Measurements from ENCODE around the gene CABP7. TPM values are rescaled to one million over a fixed set of nuclear protein-coding genes. Genes with fewer than 3 reads are reported as not detected.

The CABP7 gene
- polyA plus RNA-seq, 2 donors: 0.04 TPM

DNA sequence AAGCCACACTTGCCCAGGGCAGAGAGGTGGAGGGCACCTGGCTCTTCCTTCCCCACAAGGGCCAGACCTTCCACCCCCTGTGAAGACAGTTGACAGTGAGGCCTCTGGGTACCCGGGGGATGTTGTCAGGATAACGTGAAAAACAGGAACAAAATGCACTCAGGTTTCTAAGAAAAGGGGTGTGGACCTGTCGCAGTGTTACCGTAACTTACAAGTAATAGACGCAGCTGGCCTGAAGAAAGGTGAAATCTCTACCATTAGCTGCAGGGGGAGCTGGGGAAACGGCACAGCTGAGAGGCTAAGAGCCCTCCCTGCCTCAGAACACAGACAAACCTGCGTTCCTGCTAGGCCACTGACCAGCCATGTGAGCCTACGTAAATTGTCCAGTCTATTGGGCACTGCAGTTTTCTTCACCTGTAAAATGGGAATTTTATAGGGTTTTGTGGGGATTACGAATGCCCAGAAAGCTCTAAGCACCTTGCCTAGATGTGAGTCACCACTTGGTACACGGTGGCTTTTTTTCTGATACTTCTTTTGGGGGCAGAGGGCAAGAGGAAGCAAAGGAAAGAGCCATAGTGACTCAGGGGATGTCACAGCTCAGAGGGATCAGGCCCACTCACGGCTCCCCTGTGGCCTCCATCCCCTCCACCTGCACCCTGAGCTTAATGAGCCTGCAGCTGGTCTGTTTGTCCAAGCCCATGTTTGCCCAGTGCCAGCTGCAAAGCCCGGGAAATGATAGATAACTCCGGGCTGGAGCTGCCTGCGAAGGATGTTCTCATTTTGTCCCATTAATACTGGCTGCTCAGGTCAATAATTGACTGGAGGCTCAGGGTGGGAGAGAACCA is 18.4 kb upstream of the CABP7 start:
- Histone ChIP-seq H3K27ac (ENCODE audit: low read depth in 2 of 2, low read length in 1 of 2) (no peak overlapping the region), H3K27me3 (ENCODE audit: control insufficient read depth in 1 of 2, insufficient read depth in 2 of 2, low read length in 2 of 2) (no peaks in the 10 kb centered on the region), H3K4me3 (ENCODE audit: low read depth in 1 of 2, low read length in 2 of 2) (no peak overlapping the region), H3K9me3 (ENCODE audit: control insufficient read depth in 2 of 2, insufficient read depth in 1 of 2, low read depth in 1 of 2, low read length in 1 of 2) (no peaks in the 10 kb centered on the region), H3K4me1 (ENCODE audit: control insufficient read depth in 2 of 2, insufficient read depth in 2 of 2, low read length in 1 of 2) (peaks cover 3 to 6% of the 10 kb centered on the region in 2 donors), H3K36me3 (ENCODE audit: control insufficient read depth in 2 of 2, insufficient read depth in 2 of 2, low read length in 1 of 2) (no peaks in the 10 kb centered on the region)
- 32 to 34% methylated on average over 14 of the region's 14 CpGs for WGBS, 2 donors

- Histone ChIP-seq H3K36me3 (ENCODE audit: control insufficient read depth in 2 of 2, insufficient read depth in 2 of 2, low read length in 1 of 2) (no peaks in the 10 kb centered on the region), H3K27me3 (ENCODE audit: control insufficient read depth in 1 of 2, insufficient read depth in 2 of 2, low read length in 2 of 2) (no peaks in the 10 kb centered on the region), H3K4me1 (ENCODE audit: control insufficient read depth in 2 of 2, insufficient read depth in 2 of 2, low read length in 1 of 2) (peaks cover 3 to 6% of the 10 kb centered on the region in 2 donors), H3K27ac (ENCODE audit: low read depth in 2 of 2, low read length in 1 of 2) (no peak overlapping the region), H3K9me3 (ENCODE audit: control insufficient read depth in 2 of 2, insufficient read depth in 1 of 2, low read depth in 1 of 2, low read length in 1 of 2) (no peaks in the 10 kb centered on the region), H3K4me3 (ENCODE audit: low read depth in 1 of 2, low read length in 2 of 2) (no peak overlapping the region)
- 42 to 44% methylated on average over 11 to 14 of the region's 14 CpGs for WGBS, 2 donors
Measured at GRCh38 chr22:29702000-29702930, 17.5 kb upstream of the CABP7 start.

- no peak overlapping the region for H3K4me3 ChIP-seq (ENCODE audit: low read depth in 1 of 2, low read length in 2 of 2)
- H3K27ac ChIP-seq (ENCODE audit: low read depth in 2 of 2, low read length in 1 of 2): no peak overlapping the region
- no peaks in the 10 kb centered on the region for H3K36me3 ChIP-seq (ENCODE audit: control insufficient read depth in 2 of 2, insufficient read depth in 2 of 2, low read length in 1 of 2)
- H3K4me1 ChIP-seq (ENCODE audit: control insufficient read depth in 2 of 2, insufficient read depth in 2 of 2, low read length in 1 of 2): peaks cover under 1 to 6% of the 10 kb centered on the region in 2 donors
- 40 to 52% methylated on average over 19 of the region's 19 CpGs for WGBS, 2 donors
- no peaks in the 10 kb centered on the region for H3K27me3 ChIP-seq (ENCODE audit: control insufficient read depth in 1 of 2, insufficient read depth in 2 of 2, low read length in 2 of 2)
- no peaks in the 10 kb centered on the region for H3K9me3 ChIP-seq (ENCODE audit: control insufficient read depth in 2 of 2, insufficient read depth in 1 of 2, low read depth in 1 of 2, low read length in 1 of 2)
Measured at GRCh38 chr22:29702931-29703501, 16.8 kb upstream of the CABP7 start.

- Histone ChIP-seq H3K27ac (ENCODE audit: low read depth in 2 of 2, low read length in 1 of 2) (no peak overlapping the region), H3K4me3 (ENCODE audit: low read depth in 1 of 2, low read length in 2 of 2) (no peak overlapping the region), H3K4me1 (ENCODE audit: control insufficient read depth in 2 of 2, insufficient read depth in 2 of 2, low read length in 1 of 2) (peaks cover 0 to 6% of the 10 kb centered on the region in 2 donors), H3K27me3 (ENCODE audit: control insufficient read depth in 1 of 2, insufficient read depth in 2 of 2, low read length in 2 of 2) (no peaks in the 10 kb centered on the region), H3K36me3 (ENCODE audit: control insufficient read depth in 2 of 2, insufficient read depth in 2 of 2, low read length in 1 of 2) (no peaks in the 10 kb centered on the region), H3K9me3 (ENCODE audit: control insufficient read depth in 2 of 2, insufficient read depth in 1 of 2, low read depth in 1 of 2, low read length in 1 of 2) (no peaks in the 10 kb centered on the region)
- WGBS, 2 donors: 51 to 66% methylated on average over 7 of the region's 7 CpGs
Measured at GRCh38 chr22:29703569-29704195, 16.1 kb upstream of the CABP7 start.

DNA sequence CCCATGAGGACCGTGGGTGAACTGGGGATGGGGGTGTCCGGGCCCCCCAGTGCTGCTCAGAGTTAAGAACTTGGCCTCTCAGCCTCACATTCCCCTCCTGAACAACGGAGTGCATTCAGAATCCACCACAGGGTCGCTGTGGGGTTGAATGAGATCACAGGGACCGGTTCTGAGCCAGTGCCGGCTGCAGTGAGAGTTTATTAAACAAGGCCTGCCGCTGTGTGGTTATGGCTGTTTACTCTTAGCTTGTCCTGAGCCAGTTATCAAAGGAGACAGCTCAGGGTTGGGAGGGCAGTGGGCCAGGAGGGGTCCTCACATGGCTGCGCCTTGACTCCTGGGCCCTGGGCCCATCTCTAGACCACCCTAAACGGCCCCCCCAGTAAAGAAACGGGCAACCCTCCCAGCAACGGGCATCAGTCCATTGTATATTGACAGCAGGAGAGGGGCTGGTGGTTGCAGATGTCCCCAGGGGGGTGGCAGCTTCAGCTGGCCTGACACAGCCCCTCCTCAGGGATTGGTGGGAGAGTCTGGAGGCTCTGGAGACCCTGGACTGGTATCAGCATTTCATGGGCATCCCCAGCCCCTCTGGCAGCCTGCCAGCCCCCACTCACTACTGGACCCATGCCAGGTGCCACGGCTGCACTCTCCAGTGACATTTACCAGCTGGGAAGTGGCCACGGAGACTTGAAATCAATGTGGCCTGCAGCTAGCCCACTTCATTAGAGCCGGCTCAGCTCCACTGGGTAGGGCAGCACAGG is 15.1 kb upstream of the CABP7 start:
- H3K36me3 ChIP-seq (ENCODE audit: control insufficient read depth in 2 of 2, insufficient read depth in 2 of 2, low read length in 1 of 2): no peaks in the 10 kb centered on the region
- H3K27ac ChIP-seq (ENCODE audit: low read depth in 2 of 2, low read length in 1 of 2): no peak overlapping the region
- no peak overlapping the region for H3K4me3 ChIP-seq (ENCODE audit: low read depth in 1 of 2, low read length in 2 of 2)
- peaks cover 0 to 6% of the 10 kb centered on the region in 2 donors for H3K4me1 ChIP-seq (ENCODE audit: control insufficient read depth in 2 of 2, insufficient read depth in 2 of 2, low read length in 1 of 2)
- WGBS, 2 donors: 23 to 24% methylated on average over 14 of the region's 14 CpGs
- no peaks in the 10 kb centered on the region for H3K27me3 ChIP-seq (ENCODE audit: control insufficient read depth in 1 of 2, insufficient read depth in 2 of 2, low read length in 2 of 2)
- H3K9me3 ChIP-seq (ENCODE audit: control insufficient read depth in 2 of 2, insufficient read depth in 1 of 2, low read depth in 1 of 2, low read length in 1 of 2): no peaks in the 10 kb centered on the region

GRCh38 chr22:29705651-29706050 is 14.2 kb upstream of the CABP7 start:
- 79 to 82% methylated on average over 7 of the region's 7 CpGs for WGBS, 2 donors
- Histone ChIP-seq H3K4me3 (ENCODE audit: low read depth in 1 of 2, low read length in 2 of 2) (no peak overlapping the region), H3K27me3 (ENCODE audit: control insufficient read depth in 1 of 2, insufficient read depth in 2 of 2, low read length in 2 of 2) (no peaks in the 10 kb centered on the region)

GRCh38 chr22:29706486-29706885 is 13.3 kb upstream of the CABP7 start:
- peaks cover 0 to 6% of the 10 kb centered on the region in 2 donors for H3K4me1 ChIP-seq (ENCODE audit: control insufficient read depth in 2 of 2, insufficient read depth in 2 of 2, low read length in 1 of 2)
- no peaks in the 10 kb centered on the region for H3K27me3 ChIP-seq (ENCODE audit: control insufficient read depth in 1 of 2, insufficient read depth in 2 of 2, low read length in 2 of 2)
- H3K27ac ChIP-seq (ENCODE audit: low read depth in 2 of 2, low read length in 1 of 2): no peak overlapping the region
- H3K9me3 ChIP-seq (ENCODE audit: control insufficient read depth in 2 of 2, insufficient read depth in 1 of 2, low read depth in 1 of 2, low read length in 1 of 2): no peaks in the 10 kb centered on the region
- H3K4me3 ChIP-seq (ENCODE audit: low read depth in 1 of 2, low read length in 2 of 2): no peak overlapping the region
- WGBS, 2 donors: 34 to 39% methylated on average over 8 to 9 of the region's 9 CpGs
- no peaks in the 10 kb centered on the region for H3K36me3 ChIP-seq (ENCODE audit: control insufficient read depth in 2 of 2, insufficient read depth in 2 of 2, low read length in 1 of 2)

More at GRCh38 chr22:29705651-29706050, 14.2 kb upstream of the CABP7 start:
- Histone ChIP-seq H3K4me1 (ENCODE audit: control insufficient read depth in 2 of 2, insufficient read depth in 2 of 2, low read length in 1 of 2) (peaks cover 0 to 6% of the 10 kb centered on the region in 2 donors), H3K9me3 (ENCODE audit: control insufficient read depth in 2 of 2, insufficient read depth in 1 of 2, low read depth in 1 of 2, low read length in 1 of 2) (no peaks in the 10 kb centered on the region), H3K27ac (ENCODE audit: low read depth in 2 of 2, low read length in 1 of 2) (no peak overlapping the region), H3K36me3 (ENCODE audit: control insufficient read depth in 2 of 2, insufficient read depth in 2 of 2, low read length in 1 of 2) (no peaks in the 10 kb centered on the region)

GRCh38 chr22:29707010-29707409 is 12.8 kb upstream of the CABP7 start:
- WGBS, 2 donors: 27 to 39% methylated on average over 18 of the region's 18 CpGs
- Histone ChIP-seq H3K9me3 (ENCODE audit: control insufficient read depth in 2 of 2, insufficient read depth in 1 of 2, low read depth in 1 of 2, low read length in 1 of 2) (no peaks in the 10 kb centered on the region), H3K27ac (ENCODE audit: low read depth in 2 of 2, low read length in 1 of 2) (no peak overlapping the region), H3K4me3 (ENCODE audit: low read depth in 1 of 2, low read length in 2 of 2) (no peak overlapping the region), H3K4me1 (ENCODE audit: control insufficient read depth in 2 of 2, insufficient read depth in 2 of 2, low read length in 1 of 2) (peaks cover 0 to 6% of the 10 kb centered on the region in 2 donors), H3K36me3 (ENCODE audit: control insufficient read depth in 2 of 2, insufficient read depth in 2 of 2, low read length in 1 of 2) (no peaks in the 10 kb centered on the region), H3K27me3 (ENCODE audit: control insufficient read depth in 1 of 2, insufficient read depth in 2 of 2, low read length in 2 of 2) (no peaks in the 10 kb centered on the region)
